ENCODE data around the gene CHST4.

- no peak for TF ChIP-seq CTCF (IDR thresholded peaks at IDR 0.05; ENCODE audit: poor library complexity, severe bottlenecking)
- TF ChIP-seq POLR2AphosphoS5 (IDR thresholded peaks at IDR 0.05): no peak
- no peak for TF ChIP-seq REST (IDR thresholded peaks at IDR 0.05; ENCODE audit: borderline replicate concordance)
Observed at GRCh38 chr16:71507061-71507460, 19.2 kb upstream of the CHST4 start.

Measured in neural cell (in vitro differentiated cells).